SK-N-DZ (cell line): ENCODE data around the gene SFTPB.
"Not testable (repeated sequence)": the region's sequence is repeated elsewhere in the genome, so short reads cannot be mapped to it uniquely, and the experiment has no call there.

ENCODE experiments used
- DNase-seq: peaks from one replicate; pipeline ENCODE4 v3.0.0-alpha.2; 2015; ENCODE audit warnings: low spot score

SFTPB gene

DNA sequence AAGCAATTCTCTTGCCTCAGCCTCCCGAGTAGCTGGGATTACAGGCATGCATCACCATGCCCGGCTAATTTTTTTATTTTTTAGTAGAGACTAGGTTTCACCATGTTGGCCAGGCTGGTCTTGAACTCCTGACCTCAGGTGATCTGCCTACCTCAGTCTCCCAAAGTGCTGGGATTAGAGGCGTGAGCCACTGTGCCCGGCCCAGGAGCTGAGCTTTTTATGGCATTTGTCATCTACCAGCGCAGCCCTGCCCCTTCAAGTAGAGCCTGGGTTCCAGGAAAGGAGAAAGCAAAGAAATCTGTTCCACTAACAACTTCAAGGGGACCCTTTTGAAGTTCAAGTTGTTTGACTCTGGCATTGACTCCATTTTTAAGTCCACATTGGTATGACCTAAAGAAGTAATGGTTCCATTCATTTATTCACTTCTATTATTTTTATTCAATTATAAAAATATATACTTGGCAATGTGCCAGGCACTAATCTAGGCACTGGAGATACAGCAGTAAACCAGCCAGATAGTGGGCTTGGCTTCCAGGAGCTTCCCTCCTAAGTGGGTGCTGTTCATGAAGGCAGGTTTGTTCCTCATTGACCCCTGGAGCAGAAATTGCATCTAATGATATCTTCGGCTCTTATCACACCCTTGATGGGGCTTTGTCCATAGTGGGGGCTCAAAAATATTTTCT is 8.0 kb upstream of the SFTPB start:
- DNase-seq = no peak

DNA sequence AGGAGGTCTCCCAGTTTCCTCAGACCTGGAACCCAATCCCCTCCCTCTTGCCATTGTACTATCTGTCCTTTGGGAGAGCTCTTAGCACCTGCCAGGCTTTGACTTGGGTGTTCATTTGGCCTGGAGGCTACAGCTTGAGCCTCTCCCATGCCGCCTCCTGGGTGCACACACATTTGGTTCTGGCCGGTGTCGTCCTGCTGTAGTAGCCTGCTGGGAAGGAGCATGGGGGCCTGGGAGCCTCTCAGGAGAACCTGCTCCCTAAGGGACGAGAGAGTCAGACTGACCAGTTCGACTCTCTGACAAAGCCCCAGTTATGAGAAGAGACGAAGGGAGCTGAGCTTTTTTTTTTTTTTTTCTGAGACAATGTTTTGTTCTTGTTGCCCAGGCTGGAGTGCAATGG is 7.4 kb upstream of the SFTPB start:
- no peak for DNase-seq

DNA sequence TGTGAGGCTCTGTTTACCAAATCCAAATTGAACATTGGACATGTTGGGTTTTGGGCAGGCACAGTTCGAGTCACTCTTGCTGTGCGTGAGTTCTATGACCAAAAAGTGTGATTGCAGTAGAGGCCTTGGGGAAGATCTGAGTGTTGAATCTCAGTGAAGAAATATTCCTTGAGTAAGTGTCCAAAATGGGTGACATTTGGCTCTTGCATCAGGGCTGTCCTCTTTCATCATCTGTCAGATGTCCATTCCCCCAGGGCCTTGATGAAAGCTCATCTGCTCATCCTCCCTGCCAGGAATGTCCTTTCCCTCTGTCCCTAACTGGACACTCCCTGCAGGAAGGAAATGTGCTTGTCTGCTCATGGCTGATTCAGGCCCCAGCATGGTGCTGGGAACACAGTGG is 6.4 kb upstream of the SFTPB start:
- DNase-seq = no peak

DNA sequence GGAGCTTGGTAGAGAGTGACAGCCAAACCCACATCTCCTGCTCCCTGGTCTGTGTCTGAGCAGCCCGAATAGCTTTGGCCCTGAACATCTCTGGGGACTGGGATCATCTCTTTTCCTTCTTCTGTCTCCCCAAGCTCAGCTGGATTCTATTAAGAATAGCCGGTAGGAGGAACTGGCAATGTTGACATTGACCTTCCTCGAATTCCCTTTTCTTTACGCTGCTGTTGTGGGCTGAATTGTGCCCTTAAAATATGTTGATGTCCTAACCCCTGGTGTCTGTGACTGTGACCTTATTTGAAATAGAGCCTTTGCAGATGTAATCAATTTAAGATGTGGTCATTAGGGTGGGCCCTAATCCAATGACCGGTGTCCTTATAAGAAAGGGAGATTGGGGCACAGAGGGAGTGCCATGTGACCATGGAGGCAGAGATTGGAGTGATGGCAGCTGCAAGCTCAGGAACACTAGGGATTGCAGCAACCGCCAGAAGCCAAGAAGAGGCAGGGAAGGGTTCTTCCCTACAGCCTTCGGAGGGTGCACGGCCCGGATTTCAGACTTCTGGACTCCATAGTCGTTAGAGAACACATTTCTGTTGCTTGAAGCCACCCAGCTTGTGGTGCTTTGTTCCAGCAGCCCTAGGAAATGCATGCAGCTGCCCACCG is 5.8 kb upstream of the SFTPB start:
- no peak for DNase-seq

DNA sequence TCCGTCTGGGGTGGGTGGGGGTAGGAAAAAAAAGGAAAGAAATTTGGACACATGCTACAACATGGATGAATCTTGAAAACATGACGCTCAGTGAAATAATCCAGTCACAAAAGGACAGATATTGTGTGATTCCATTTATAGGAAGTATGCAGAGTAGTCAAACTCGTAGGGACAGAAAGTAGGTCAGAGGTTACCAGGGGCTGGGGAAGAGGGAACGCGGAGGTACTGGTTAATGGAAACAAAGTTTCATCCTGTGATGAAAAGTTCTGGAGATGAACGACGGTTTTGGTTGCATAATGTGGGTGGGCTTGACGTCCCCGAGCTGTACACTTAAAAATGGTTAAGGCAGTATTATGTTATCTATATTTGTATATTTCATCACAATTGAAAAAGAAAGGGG is 4.5 kb upstream of the SFTPB start:
- no peak for DNase-seq

DNA sequence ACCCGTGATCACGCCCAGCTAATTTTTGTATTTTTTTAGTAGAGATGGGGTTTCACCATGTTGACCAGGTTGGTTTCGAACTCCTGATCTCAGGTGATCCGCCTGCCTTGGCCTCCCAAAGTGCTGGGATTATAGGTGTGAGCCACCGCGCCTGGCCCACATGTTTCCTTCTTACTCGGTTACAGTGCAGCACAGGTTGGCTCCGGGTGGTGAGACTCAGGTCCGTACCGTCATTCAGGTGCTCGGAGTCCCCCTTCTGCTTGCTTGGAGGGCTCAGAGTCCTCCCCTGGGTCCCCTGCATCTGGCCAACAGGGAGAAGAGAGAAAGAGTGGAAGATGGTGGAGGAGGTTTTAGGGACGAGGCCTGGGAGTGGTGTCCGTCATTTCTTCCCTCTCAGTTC is 2.4 kb upstream of the SFTPB start:
- DNase-seq = not testable (repeated sequence)

DNA sequence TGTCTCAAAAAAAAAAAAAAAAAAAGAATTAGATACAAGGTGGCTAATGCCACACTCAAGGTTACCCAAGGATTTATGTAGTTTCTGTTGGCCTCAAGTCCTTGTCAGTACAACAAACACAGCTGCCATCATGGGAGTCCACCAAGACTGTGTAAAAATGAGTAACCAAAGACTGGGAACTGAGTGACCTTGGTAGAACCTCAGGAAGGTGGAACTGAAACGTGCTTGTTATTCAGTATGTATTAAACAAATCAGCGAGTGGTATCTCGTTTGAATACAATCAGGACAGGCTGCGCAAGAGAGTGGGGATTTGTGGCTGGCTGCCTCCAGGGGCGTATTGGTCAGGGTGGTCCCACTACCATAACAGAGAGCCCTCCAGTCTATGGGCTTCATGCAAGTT is 1.6 kb upstream of the SFTPB start:
- DNase-seq = no peak

DNA sequence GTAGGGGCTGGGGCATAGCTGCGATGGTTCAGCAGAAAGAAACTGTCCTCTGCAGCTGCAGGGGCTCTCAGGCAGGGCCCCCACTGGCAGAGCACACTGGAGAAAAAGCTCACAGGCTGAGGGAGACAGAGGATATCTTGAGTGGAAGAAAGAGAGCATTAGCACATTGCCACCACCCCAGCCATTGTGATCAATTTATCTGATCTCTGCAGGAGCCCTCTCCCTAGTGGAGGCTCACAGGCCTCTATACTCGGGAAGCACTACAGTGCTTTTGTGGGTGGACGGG is 801 bp upstream of the SFTPB start:
- DNase-seq = no peak

DNA sequence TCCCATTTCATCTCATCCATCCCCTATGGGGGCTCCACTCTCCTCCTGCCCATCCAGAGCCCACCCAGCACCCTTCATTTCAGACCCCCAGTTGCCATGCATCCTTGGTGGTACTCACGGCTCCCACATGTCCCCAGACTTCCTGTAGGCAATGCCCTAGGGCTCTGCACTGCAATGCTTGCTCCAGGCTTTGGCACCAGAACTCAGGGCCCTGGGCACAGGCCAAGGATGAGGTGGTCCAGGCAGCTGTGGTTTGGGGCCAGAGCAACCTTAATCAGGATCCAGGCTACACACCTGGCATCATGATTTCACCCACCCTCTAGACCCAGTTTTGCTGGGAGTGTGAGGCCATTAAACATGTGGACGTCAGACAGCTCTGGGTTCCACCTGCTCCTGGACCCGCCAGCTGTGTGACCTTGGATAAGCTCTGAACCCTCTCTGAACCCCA is 414 bp downstream of the SFTPB start:
- no peak for DNase-seq

DNA sequence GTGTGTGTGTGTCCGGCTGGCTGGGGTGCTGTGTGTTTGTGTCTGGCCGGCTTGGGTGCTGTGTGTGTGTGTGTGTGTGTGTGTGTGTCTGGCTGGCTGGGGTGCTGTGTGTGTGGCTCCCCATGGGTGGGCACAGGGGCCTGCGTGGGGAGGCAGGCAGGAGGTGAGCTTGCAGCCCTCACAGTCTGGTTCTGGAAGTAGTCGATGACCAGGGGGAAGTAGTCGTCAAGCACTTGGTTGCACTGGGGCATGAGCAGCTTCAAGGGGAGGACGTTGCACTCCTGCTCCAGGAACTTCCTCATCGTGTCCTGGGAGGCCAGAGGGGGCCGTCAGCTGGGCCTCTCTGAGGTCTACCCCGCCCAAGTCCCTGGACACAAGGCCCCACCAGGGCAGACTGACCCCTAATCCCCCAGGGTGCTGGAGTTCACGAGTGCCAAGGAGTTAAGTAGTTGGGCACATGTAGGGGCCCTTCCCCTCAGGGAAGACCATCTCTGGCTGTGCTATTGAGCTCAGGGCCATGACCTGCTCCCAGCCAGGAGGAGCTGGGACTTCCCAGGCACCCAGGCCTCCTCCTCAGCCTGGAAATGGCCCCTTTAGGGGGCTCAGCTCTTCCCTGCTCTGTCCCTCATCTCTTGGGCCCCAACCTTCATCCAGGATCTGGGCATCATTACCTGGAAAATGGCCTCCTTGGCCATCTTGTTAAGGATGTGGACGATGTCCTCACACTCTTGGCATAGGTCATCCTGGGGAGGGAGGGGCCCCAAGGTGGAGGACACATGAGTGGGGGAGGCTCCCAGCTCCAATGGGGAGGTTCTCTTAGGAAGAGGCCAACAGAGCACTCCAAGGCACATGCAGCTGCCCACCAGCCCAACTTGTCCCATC is 1.3 kb downstream of the SFTPB start:
- no peak for DNase-seq

DNA sequence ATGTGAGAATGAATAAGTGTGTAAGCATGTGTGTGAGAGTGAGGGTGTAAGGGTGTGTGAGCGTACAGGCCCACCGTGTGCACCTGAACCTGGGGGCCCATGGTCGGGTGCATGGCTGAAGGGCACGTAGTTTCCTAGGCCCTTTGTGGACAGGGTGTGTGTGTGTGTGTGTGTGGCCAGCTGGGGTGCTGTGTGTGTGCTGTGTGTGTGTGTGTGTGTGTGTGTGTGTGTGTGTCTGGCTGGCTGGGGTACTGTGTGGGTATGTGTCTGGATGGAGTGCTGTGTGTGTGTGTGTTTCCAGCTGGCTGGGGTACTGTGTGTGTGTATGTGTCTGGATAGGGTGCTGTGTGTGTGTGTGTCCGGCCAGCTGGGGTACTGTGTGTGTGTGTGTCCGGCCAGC is 2.0 kb downstream of the SFTPB start:
- no peak for DNase-seq

DNA sequence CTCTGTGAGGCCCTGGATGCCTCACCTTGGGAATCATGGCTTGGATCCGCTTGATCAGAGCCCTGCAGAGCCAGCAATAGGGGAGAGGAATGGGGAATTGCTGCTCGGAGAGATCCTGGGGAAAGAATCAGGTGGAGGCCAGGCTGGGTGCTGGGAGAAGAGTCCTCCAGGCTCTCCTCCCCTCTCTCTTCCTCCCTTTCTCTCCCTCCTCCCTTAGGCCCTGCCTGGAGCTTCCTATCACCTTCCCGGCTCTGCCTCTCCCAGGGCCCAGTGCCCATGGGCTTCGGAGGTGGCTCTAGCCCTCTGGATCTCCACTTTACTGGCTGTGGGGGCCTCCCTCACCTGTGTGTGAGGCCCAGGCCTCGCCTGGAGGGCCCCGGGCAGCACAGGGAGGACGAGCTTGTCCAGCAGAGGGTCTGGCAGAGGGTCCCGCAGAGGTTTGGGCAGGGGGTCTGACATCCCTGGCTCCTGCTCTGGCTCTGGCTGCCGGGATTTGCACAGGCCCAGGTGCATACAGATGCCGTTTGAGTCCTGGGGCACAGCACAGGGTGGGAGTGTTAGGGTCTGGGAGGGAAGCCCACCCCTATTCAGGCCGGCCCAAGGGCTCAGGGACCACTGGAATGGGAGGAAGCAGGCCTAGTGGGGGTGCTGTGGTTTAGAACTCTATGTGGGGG is 2.6 kb downstream of the SFTPB start:
- no peak for DNase-seq

DNA sequence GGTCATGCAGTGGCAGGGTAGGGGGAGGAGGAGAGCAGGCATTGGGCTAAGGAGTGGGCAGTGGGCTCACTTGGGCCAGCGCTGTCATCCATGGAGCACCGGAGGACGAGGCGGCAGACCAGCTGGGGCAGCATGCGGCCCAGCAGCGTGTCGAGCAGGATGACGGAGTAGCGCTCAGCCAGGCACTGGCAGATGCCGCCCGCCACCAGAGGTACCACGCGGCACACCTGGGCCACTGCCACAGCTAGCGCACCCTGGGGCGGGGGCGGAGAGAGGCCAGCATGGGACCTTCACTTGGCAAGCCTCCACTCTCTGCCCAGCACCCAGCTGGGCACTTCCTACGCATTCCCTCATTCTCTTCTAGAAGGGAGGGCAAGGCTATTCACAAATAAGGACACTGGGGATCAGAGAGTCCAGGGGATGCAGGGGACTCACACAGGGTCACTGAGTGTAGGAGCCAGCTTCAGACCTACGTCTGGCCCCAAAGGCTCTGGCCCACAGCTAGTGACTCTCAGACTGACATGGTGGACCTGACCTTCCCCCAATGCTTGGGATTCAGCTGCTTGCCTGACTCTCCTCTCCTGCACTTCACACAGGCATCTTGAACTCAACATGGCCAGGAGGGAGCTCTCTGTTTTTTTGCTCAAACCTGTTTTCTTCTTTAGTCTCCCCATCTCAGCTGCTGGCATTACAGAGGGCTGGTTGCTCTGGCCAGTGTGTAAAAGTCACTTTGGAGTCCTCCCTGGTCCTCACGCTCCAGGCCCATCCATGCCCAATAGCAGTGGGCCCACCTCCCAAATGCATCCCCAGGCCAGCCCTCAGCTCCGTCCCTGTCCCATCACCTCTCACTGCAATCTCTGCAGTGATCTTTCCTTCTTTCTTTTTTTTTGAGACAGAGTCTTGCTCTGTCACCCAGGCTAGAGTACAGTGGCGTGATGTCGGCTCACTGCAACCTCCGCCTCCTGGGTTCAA is 4.1 kb downstream of the SFTPB start:
- no peak for DNase-seq

DNA sequence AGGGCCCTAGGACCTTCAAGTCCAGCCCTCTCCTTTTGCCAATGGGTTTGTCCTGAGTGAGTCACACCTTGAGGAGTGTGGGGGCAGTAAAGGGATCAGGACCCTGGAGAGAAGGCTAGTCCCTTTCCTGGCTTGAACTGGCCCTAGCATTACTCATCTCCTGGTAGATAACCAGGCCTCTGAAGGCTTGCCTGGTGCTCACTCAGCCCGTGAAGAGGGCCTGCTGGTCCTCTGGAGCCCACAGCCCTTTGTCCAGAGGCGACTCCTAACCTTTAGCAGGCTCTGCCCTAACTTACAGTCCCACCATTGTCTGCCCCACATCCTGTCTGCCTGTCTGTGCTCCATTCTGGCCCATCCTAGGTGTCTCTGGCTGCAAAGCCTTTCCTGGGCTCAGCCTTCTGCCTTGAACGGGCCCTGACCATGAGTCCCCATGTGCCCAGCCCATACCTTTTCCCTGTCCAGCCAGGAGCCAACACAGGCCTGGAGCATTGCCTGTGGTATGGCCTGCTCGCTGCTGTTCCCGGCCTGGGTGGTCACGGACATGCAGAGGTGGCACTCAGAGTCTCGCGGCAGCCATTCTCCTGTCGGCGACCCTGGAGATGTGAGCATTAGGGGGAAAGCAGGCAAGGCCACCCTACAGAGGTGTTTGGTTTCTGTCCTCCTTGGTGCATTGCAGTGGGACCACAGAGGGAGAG is 5.0 kb downstream of the SFTPB start:
- DNase-seq = no peak

DNA sequence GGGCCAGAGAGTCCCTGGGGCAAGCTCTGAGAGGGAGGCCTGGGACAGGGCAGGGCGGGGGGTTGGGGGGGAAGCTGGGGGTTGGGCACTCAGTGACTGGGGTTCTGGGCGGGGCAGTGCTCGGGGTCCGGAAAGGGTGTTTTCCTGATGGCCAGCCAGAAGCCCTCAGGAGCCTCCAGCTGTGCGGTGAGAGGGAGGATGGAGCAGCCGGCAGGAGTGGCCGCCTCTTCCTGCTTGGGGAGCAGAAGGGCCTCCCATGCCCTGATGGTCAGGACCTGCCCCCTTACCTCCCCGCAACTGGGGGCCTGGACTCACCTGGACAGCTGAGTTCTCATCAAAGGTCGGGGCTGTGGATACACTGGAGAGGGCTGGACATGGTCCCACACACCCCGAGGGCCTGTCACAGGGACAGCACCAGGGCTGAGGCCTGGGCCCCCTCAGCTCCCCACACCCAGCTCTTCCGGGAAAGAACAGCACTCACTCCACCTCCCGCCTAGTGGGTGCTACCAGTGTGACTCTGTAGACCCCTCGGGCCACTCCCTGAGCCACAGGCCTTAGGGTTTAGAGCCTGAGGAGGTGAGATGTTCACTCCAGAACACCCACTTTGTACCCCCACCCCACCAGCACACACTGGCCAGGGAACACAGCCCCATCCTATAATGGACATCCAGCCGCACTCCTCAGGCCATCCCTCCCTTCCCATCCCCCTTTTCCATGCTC is 6.7 kb downstream of the SFTPB start:
- DNase-seq = no peak

DNA sequence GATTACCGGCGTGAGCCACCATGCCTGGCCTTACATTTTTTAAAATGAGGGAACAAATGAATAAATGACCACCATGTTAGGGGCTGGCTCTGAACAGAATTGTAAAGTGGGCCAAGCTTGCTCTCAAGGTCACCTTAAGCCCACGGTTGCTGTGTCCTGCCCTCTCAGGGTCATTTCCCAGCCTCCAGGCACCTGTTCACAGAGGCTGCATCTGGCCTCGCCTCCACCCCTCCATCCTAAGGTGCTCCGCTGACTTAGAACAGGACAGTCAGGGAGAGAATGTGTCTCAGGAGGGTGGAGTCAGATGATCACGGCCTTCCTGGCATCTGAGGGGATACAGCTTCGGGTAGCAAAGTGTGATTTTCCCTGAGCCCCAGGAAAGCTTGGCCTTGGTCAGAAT is 7.3 kb downstream of the SFTPB start:
- no peak for DNase-seq

DNA sequence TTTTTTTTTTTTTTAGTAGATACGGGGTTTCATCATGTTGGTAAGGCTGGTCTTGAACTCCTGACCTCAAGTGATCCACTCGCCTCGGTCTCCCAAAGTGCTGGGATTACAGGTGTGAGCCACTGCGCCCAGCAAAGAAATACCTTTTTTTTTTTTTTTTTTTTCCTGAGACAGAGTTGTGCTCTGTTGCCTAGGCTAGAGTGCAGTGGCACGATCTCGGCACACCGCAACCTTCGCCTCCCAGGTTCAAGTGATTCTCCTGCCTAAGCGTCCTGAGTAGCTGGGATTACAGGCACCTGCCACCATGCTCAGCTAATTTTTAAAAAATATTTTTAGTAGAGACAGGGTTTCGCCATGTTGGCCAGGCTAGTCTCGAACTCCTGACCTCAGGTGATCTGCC is 7.7 kb downstream of the SFTPB start:
- DNase-seq = not testable (repeated sequence)

DNA sequence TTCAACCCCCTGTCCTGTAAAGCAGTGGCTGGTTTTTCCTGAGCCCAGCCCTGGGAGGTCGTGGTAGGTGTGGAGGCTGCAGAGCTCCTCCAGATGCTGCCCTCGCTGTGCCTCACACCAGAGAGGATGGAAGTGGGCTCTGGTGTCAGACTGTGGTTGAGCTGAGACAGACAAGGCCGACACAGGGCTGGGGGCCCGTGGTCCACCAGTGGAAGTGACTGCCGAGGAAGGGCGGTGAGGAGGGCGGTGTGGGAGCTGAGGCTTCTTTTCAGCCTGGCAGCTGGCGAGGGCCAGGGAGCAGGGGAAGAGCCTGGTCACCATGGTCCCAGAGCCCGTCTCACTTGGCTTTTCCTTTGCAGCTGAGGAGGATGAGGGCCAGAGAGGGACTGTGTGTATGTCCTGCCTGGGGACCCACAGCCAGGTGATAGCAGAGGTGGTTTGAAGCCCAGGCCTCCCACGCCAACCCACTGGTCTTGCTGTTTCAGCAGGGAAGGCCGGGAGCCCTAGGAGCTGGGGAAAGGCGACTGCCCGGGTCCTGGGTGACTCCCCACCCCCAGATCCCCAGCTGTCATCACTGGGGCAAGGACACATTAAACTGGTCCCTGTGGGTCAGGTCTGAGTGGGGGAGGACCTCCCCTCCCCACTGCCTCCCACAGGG is 8.5 kb downstream of the SFTPB start:
- DNase-seq = no peak

DNA sequence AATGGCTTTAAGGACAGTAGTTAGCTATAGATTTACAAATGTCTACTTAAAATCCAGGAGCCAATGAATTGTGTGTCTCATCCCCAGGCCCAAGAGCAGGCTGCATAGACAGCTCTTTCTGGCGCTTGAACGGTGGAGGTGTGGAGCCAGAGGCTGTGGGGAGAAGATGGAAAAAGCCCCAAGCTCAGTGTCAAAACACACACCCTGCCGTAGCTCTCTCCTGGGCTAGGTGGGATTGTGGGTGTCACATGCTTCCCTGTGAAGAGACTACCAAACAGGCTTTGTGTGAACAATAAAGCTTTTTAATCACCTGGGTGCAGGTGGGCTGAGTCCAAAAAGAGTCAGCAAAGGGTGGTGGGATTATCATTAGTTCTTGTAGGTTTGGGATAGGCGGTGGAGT is 10.6 kb downstream of the SFTPB start:
- not testable (repeated sequence) for DNase-seq
